Subcutaneous adipose tissue (tissue), 4 donors: ENCODE data around the gene PTAR1. TPM values are rescaled to one million over a fixed set of nuclear protein-coding genes. Genes with fewer than 3 reads are reported as not detected.

ENCODE experiments used
- CTCF ChIP-seq: fragments of 450-650 bp; IDR thresholded peaks from one replicate; pipeline ENCODE4 v1.5.1; 2016; ENCODE audit warnings: low read depth, mild to moderate bottlenecking, control low read depth, antibody characterized with exemption, moderate library complexity
- total RNA-seq, 4 donors: library from RNA; depleted of rRNA; stranded (reverse); fragments of >200 nt; gene quantifications; one replicate each; pipeline ENCODE4 v1.1.0, GENCODE V29; 2016

PTAR1 gene
- total RNA-seq, 4 donors from 2014 or later = 78.0 to 84.1 (median 81.1) TPM

- no peak for TF ChIP-seq CTCF
Measured at GRCh38 chr9:69759021-69759420, 790 bp downstream of the PTAR1 start.

- TF ChIP-seq CTCF = no peak
Measured at GRCh38 chr9:69757996-69758675, 1.7 kb downstream of the PTAR1 start.

- TF ChIP-seq CTCF = no peak
Measured at GRCh38 chr9:69755205-69755604, 4.6 kb downstream of the PTAR1 start.

GRCh38 chr9:69753830-69754229, 6.0 kb downstream of the PTAR1 start:
- TF ChIP-seq CTCF = no peak

GRCh38 chr9:69750085-69750484, 9.7 kb downstream of the PTAR1 start:
- TF ChIP-seq CTCF = no peak

- TF ChIP-seq CTCF = no peak
Measured at GRCh38 chr9:69748304-69748703, 11.5 kb downstream of the PTAR1 start.

GRCh38 chr9:69746859-69747560, 12.8 kb downstream of the PTAR1 start:
- no peak for TF ChIP-seq CTCF
